Measurements from ENCODE around the gene PRKCH. TPM values are rescaled to one million over a fixed set of nuclear protein-coding genes. Genes with fewer than 3 reads are reported as not detected.
A peak's percentile ranks its signal among the peaks of the same experiment; 100 is the strongest.
"Not testable (repeated sequence)": the region's sequence is repeated elsewhere in the genome, so short reads cannot be mapped to it uniquely, and the experiment has no call there.

Gene PRKCH
- total RNA-seq, 4 donors from 2014 or later = 34.5 to 51.3 (median 45.0) TPM

GRCh38 chr14:61300754-61301153 lies 20.6 kb upstream of the PRKCH start:
- 82 to 84% methylated on average over 7 of the region's 7 CpGs for WGBS, 2 donors
- intact Hi-C loops (cut with DNase I) = no loop called here
- no peaks in the 10 kb centered on the region for H3K9me3 ChIP-seq
- no peak overlapping the region for H3K27ac ChIP-seq
- H3K4me3 ChIP-seq = no peak overlapping the region
- no peak for TF ChIP-seq CTCF (IDR thresholded peaks at IDR 0.05)
- TF ChIP-seq POLR2A (IDR thresholded peaks at IDR 0.05) = no peak
- H3K4me1 ChIP-seq = peaks cover 0 to 8% (median 0%) of the 10 kb centered on the region in 3 donors
- H3K36me3 ChIP-seq = no peaks in the 10 kb centered on the region
- H3K27me3 ChIP-seq = no peaks in the 10 kb centered on the region
- DNase-seq = no peak

DNA sequence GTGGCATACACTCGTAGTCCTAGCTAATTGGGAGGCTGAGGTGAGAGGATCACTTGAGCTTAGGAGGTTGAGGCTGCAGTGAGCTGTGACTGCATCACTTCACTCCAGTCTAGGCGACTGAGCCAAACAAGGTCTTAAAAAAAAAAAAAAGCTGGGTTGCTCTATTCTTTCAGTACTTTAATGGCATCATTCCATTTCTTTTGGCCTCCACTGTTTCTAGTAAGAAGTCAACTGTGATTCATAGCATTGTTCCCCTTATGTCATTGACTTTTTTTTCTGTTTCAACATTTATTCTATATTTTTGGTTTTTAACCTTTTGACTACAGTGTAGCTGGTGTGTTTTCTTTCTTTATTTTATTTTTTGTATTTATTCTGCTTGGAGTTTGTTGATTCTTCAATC lies 16.7 kb upstream of the PRKCH start:
- intact Hi-C loops (cut with DNase I) = no loop called here
- DNase-seq = no peak

GRCh38 chr14:61308198-61308597 lies 13.2 kb upstream of the PRKCH start:
- WGBS, 2 donors = 38 to 44% methylated on average over 3 of the region's 3 CpGs
- Histone ChIP-seq H3K4me3 (no peak overlapping the region), H3K9me3 (no peaks in the 10 kb centered on the region), H3K27me3 (no peaks in the 10 kb centered on the region), H3K27ac (peak overlapping the region in 2 of 4 donors; percentile 35 to 58), H3K36me3 (no peaks in the 10 kb centered on the region), H3K4me1 (no peaks in the 10 kb centered on the region)
- intact Hi-C loops (cut with DNase I) = no loop called here
- TF ChIP-seq POLR2A (IDR thresholded peaks at IDR 0.05) (no peak), CTCF (IDR thresholded peaks at IDR 0.05) (no peak)
- DNase-seq = no peak

More for the DNA sequence above, 16.7 kb upstream of the PRKCH start:
- Histone ChIP-seq H3K9me3 (no peaks in the 10 kb centered on the region), H3K27me3 (no peaks in the 10 kb centered on the region), H3K36me3 (no peaks in the 10 kb centered on the region), H3K4me1 (no peaks in the 10 kb centered on the region), H3K4me3 (no peak overlapping the region), H3K27ac (no peak overlapping the region)
- TF ChIP-seq POLR2A (IDR thresholded peaks at IDR 0.05) (no peak), CTCF (IDR thresholded peaks at IDR 0.05) (no peak)
- WGBS, 2 donors = 88 to 100% methylated on average over 2 of the region's 2 CpGs

DNA sequence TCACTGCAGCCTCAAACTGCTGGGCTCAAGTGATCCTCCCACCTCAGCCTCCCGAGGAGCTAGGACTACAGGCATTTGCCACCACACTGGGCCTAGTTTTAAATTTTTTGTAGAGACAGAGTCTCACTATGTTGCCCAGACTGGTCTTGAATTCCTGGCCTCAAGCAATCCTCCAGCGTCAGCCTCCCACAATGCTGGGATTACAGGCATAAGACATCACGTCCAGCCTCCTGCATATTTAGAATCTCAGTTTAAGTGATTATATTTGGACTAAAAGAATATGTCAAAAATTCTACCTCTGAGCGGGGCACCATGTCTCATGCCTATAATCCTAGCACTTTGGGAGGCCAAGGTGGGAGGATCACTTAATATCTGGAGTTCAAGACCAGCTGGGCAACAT lies 12.7 kb upstream of the PRKCH start:
- peak overlapping the region in 3 of 4 donors; percentile 35 to 58 (median 35) for H3K27ac ChIP-seq
- 90 to 93% methylated on average over 4 of the region's 4 CpGs for WGBS, 2 donors

GRCh38 chr14:61315313-61315712 lies 6.1 kb upstream of the PRKCH start:
- 71 to 79% methylated on average over 4 of the region's 4 CpGs for WGBS, 2 donors

More for the DNA sequence above, 12.7 kb upstream of the PRKCH start:
- H3K36me3 ChIP-seq; H3K9me3 ChIP-seq; H3K27me3 ChIP-seq; DNase-seq; intact Hi-C loops (cut with DNase I); H3K4me3 ChIP-seq; H3K4me1 ChIP-seq: not testable (repeated sequence)

More at GRCh38 chr14:61315313-61315712, 6.1 kb upstream of the PRKCH start:
- DNase-seq = no peak
- intact Hi-C loops (cut with DNase I) = no loop called here
- TF ChIP-seq POLR2A (IDR thresholded peaks at IDR 0.05) (no peak), CTCF (IDR thresholded peaks at IDR 0.05) (no peak)
- Histone ChIP-seq H3K27ac (no peak overlapping the region), H3K27me3 (no peaks in the 10 kb centered on the region), H3K36me3 (no peaks in the 10 kb centered on the region), H3K4me3 (no peak overlapping the region), H3K9me3 (no peaks in the 10 kb centered on the region), H3K4me1 (peaks cover 0 to 15% (median 0%) of the 10 kb centered on the region in 3 donors)

Measured in esophagus squamous epithelium (tissue), 5 donors.